GM12878 (cell line): ENCODE measurements around the gene ZNF469. TPM values are rescaled to one million over a fixed set of nuclear protein-coding genes. Genes with fewer than 3 reads are reported as not detected.

ENCODE experiments used
- ATAC-seq: fragments of 200-7000 bp; cut with Tn5 transposase; 3 replicates; pipeline ENCODE4 v1.9.1; 2020; ENCODE audit warnings: mild to moderate bottlenecking, moderate library complexity
- BruUV-seq: library from RNA; stranded (reverse); fragments of 400-500 nt; replicated peaks from 2 replicates; lab custom pipeline; 2021; lab: Mats Ljungman, UMichigan
- CTCF ChIA-PET: fragments of 300-600 bp; sonication (Branson Sonifier 250); formaldehyde crosslinking; extraction: SDS; loops from one replicate; lab custom pipeline; 2021; ENCODE audit warnings: inconsistent platforms; lab: Yijun Ruan, JAX
- POLR2A ChIA-PET: fragments of 350-600 bp; formaldehyde crosslinking; extraction: SDS; loops from one replicate; lab custom pipeline; 2021; ENCODE audit warnings: inconsistent platforms; lab: Charles Lee
- RAD21 ChIA-PET: fragments of 300-600 bp; sonication (Branson Sonifier 250); formaldehyde crosslinking; loops from one replicate; lab custom pipeline; 2023; ENCODE audit warnings: antibody characterized with exemption; ENCODE audit not compliant: unreplicated experiment; lab: Charles Lee
- SMC1A ChIA-PET: fragments of 300-600 bp; sonication (Branson Sonifier 250); formaldehyde crosslinking; loops from one replicate; lab custom pipeline; 2023; ENCODE audit not compliant: unreplicated experiment, uncharacterized antibody; lab: Charles Lee
- DNase-seq: peaks from one replicate; pipeline ENCODE4 v3.0.0-alpha.2; 2011; ENCODE audit warnings: low read depth, low spot score
- FAIRE-seq: peaks from 3 replicates; lab custom pipeline; 2011; peaks lifted over from hg19 to GRCh38; lab: Jason Lieb, UNC
- H2AFZ ChIP-seq: 2 replicates; pipeline ENCODE4 v1.6.0; 2011; ENCODE audit warnings: low read depth, low read length, control low read depth; ENCODE audit not compliant: control insufficient read depth
- H3K27ac ChIP-seq: 2 replicates; pipeline ENCODE4 v1.5.1; 2011; ENCODE audit warnings: control low read depth; ENCODE audit not compliant: control insufficient read depth, insufficient read depth
- H3K27me3 ChIP-seq, 2 experiments: replicated peaks in 1 of 2; 2 replicates each; pipeline versions ENCODE4 v1.6.0 to v1.6.1; 2011; ENCODE audit warnings: low read length in 1 of 2; ENCODE audit not compliant: control insufficient read depth in 2 of 2, insufficient read depth in 2 of 2
- H3K36me3 ChIP-seq, 2 experiments: 2 replicates each; pipeline ENCODE4 v1.5.1; 2011; ENCODE audit warnings: low read length in 1 of 2; ENCODE audit not compliant: control insufficient read depth in 2 of 2, insufficient read depth in 2 of 2
- H3K4me1 ChIP-seq: 2 replicates; pipeline ENCODE4 v1.6.1; 2011; ENCODE audit warnings: mild to moderate bottlenecking, low read length, moderate library complexity, mixed read lengths; ENCODE audit not compliant: control insufficient read depth, insufficient read depth
- H3K4me2 ChIP-seq: 2 replicates; pipeline ENCODE4 v1.6.0; 2011; ENCODE audit warnings: control low read depth; ENCODE audit not compliant: control insufficient read depth, insufficient read depth
- H3K4me3 ChIP-seq: fragments of 200-600 bp; sonication (generic); 2 replicates; pipeline ENCODE4 v1.5.1; 2016
- H3K79me2 ChIP-seq: 2 replicates; pipeline ENCODE4 v1.6.0; 2011; ENCODE audit warnings: low read length; ENCODE audit not compliant: control insufficient read depth, insufficient read depth
- H3K9ac ChIP-seq: 2 replicates; pipeline ENCODE4 v1.8.0; 2011; ENCODE audit warnings: low read length, control low read depth, mixed read lengths; ENCODE audit not compliant: control insufficient read depth, insufficient read depth
- H3K9me3 ChIP-seq: replicated peaks from 3 replicates; pipeline ENCODE4 v1.5.1; 2011; ENCODE audit warnings: mild to moderate bottlenecking, low read length; ENCODE audit not compliant: control insufficient read depth, insufficient read depth
- H4K20me1 ChIP-seq: 2 replicates; pipeline ENCODE4 v1.6.0; 2011; ENCODE audit not compliant: control insufficient read depth, insufficient read depth
- CTCF ChIP-seq, 3 experiments: IDR thresholded peaks in 2 of 3; conservative IDR thresholded peaks in 1 of 3; 2 replicates each; pipeline ENCODE4 v1.5.1; 2011; ENCODE audit warnings: low read depth in 3 of 3, low read length in 3 of 3, mild to moderate bottlenecking in 3 of 3, control low read depth in 2 of 3, moderate library complexity in 2 of 3, inconsistent platforms in 1 of 3, mixed read lengths in 1 of 3; ENCODE audit not compliant: control insufficient read depth in 2 of 3, insufficient read depth in 1 of 3; ENCODE audit errors: extremely low read depth in 1 of 3
- MLLT1 ChIP-seq: fragments of 450-650 bp; IDR thresholded peaks from 2 replicates; pipeline ENCODE4 v1.6.1; 2016; ENCODE audit warnings: mild to moderate bottlenecking
- RBBP5 ChIP-seq: fragments of 200-600 bp; sonication (generic); conservative IDR thresholded peaks from 2 replicates; pipeline ENCODE4 v1.6.1; 2016
- SMC3 ChIP-seq: IDR thresholded peaks from 2 replicates; pipeline ENCODE4 v1.6.1; 2011; ENCODE audit warnings: low read length, improper control_type of control experiment, borderline replicate concordance
- SPI1 ChIP-seq: IDR thresholded peaks from 2 replicates; pipeline ENCODE4 v1.6.1; 2011; ENCODE audit warnings: low read depth, mild to moderate bottlenecking, low read length, moderate library complexity, borderline replicate concordance; ENCODE audit not compliant: insufficient read depth
- USF2 ChIP-seq: IDR thresholded peaks from 2 replicates; pipeline ENCODE4 v1.6.1; 2011; ENCODE audit warnings: low read depth, low read length, improper control_type of control experiment, borderline replicate concordance
- ZNF384 ChIP-seq: IDR thresholded peaks from 2 replicates; pipeline ENCODE4 v1.6.1; 2012; ENCODE audit warnings: low read depth, mild to moderate bottlenecking, low read length, improper control_type of control experiment, borderline replicate concordance
- WGBS: methylation state at CpG from one replicate; pipeline ENCODE4 v1.1.6; 2016; ENCODE audit warnings: low lambda C conversion rate; ENCODE audit not compliant: insufficient replicate concordance, insufficient coverage; ENCODE audit errors: missing lambda C conversion rate; 5-methylcytosine and 5-hydroxymethylcytosine counted together
- in situ Hi-C: fragments of 300-500 bp; cut with MboI; formaldehyde crosslinking; loops from 9 replicates; pipeline ENCODE4 v1.14.3; 2018; ENCODE audit warnings: mixed read lengths
- intact Hi-C: fragments of 100-400 bp; cut with micrococcal nuclease; formaldehyde crosslinking; loops from one replicate; pipeline ENCODE4 v1.14.2; 2022; ENCODE audit not compliant: unreplicated experiment
- polyA plus RNA-seq, 11 experiments: library from polyadenylated mRNA; depleted of rRNA in 4 of 11; unstranded in 6 of 11; stranded (reverse) in 5 of 11; fragments of >200 nt; fragmentation: Nextera tagmentation in 4 of 11; fragmentation: Illumina TruSeq in 1 of 11; extraction: Ambion mirVana in 4 of 11; extraction: Trizol in 1 of 11; gene quantifications; 1 replicate in 1 of 11; 2 replicates in 10 of 11; pipeline versions ENCODE4 v1.2.1 to v1.2.3, GENCODE V29; 2011 to 2016; ENCODE audit warnings: inconsistent platforms in 2 of 11, missing spikeins in 2 of 11, low read depth in 1 of 11
- total RNA-seq, 4 experiments: library from RNA; depleted of rRNA in 3 of 4; stranded (reverse); fragments of >200 nt in 3 of 4; fragmentation: Illumina TruSeq in 1 of 4; extraction: Trizol in 1 of 4; gene quantifications; 2 replicates each; pipeline versions ENCODE4 v1.2.1 to v1.2.3, GENCODE V29; 2013 to 2021

The ZNF469 gene
- total and polyA plus RNA-seq, 10 of the 15 experiments (the other 5 are each of a cell fraction or from before 2014, with no cell fraction given), result 0.01 to 0.21 (median 0.04) TPM; not detected in 3

- Histone ChIP-seq H3K27me3 (no peaks in the 10 kb centered on the region), H3K36me3 (no peaks in the 10 kb centered on the region), H3K4me2 (no peak overlapping the region), H3K9me3 (no peaks in the 10 kb centered on the region; the same call in 2 of the 3 replicates), H3K4me1 (no peaks in the 10 kb centered on the region), H3K79me2 (no peaks in the 10 kb centered on the region), H2AFZ (no peak overlapping the region), H3K4me3 (no peak overlapping the region), H3K9ac (no peak overlapping the region), H3K27ac (no peak overlapping the region), H4K20me1 (no peaks in the 10 kb centered on the region)
- BruUV-seq, result no TSS peak
- no peak for DNase-seq
- in situ Hi-C loops, result no loop called here
- no peak for ATAC-seq
- ChIA-PET SMC1A (no interaction called here), CTCF (no interaction called here), RAD21 (no interaction called here), POLR2A (no interaction called here)
- intact Hi-C loops, result no loop called here
- WGBS, result 65% methylated on average over 14 of the region's 22 CpGs
- no peak for FAIRE-seq
- no peak for TF ChIP-seq ZNF384
- no peak for TF ChIP-seq MLLT1
- TF ChIP-seq USF2, result no peak
- TF ChIP-seq CTCF (IDR thresholded peaks at IDR 0.05 in 2 of 3, conservative IDR thresholded peaks at IDR 0.05 in 1 of 3; ENCODE audit: control insufficient read depth in 2 of 3, extremely low read depth in 1 of 3, insufficient read depth in 1 of 3, low read depth in 3 of 3, low read length in 3 of 3), result no peak
- no peak for TF ChIP-seq RBBP5
- no peak for TF ChIP-seq SMC3
- TF ChIP-seq SPI1, result no peak
Measured at GRCh38 chr16:88353232-88353631, 29.5 kb upstream of the ZNF469 start.
